Measurements from ENCODE around the gene GOLIM4.

Gene GOLIM4

DNA sequence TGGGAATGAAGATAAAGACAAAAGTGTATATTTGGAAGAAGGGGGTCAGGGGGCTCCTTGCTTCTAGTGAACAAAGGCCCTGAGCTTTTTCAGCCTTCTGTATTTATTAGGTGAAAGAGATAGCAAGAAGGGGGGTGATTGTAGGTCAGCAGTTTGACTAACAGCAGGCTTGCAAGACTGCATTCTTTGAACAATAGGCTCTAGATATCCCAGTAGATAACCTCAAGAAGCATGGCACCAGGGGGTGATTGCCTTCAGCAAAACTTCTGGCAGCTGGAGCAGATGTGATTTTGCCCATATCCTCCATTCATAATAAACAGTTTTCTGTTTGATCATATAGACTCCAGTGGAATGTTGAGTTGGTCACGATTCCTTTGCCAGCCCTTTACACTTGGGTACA lies 31.7 kb upstream of the GOLIM4 start:
- in situ Hi-C loops (cut with MboI; ENCODE audit: low sequenced_read_pairs, unreplicated experiment) = no loop called here
- TF ChIP-seq, protein P1, sequence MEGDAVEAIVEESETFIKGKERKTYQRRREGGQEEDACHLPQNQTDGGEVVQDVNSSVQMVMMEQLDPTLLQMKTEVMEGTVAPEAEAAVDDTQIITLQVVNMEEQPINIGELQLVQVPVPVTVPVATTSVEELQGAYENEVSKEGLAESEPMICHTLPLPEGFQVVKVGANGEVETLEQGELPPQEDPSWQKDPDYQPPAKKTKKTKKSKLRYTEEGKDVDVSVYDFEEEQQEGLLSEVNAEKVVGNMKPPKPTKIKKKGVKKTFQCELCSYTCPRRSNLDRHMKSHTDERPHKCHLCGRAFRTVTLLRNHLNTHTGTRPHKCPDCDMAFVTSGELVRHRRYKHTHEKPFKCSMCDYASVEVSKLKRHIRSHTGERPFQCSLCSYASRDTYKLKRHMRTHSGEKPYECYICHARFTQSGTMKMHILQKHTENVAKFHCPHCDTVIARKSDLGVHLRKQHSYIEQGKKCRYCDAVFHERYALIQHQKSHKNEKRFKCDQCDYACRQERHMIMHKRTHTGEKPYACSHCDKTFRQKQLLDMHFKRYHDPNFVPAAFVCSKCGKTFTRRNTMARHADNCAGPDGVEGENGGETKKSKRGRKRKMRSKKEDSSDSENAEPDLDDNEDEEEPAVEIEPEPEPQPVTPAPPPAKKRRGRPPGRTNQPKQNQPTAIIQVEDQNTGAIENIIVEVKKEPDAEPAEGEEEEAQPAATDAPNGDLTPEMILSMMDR (IDR thresholded peaks at IDR 0.05; ENCODE audit: borderline replicate concordance, control extremely low read depth, extremely low read depth, insufficient read depth, missing control alignments) = no peak
- no peak for DNase-seq (ENCODE audit: low spot score)

GRCh38 chr3:168124791-168125190 lies 29.1 kb upstream of the GOLIM4 start:
- in situ Hi-C loops (cut with MboI; ENCODE audit: low sequenced_read_pairs, unreplicated experiment) = no loop called here
- DNase-seq (ENCODE audit: low spot score) = no peak
- TF ChIP-seq, protein P1 (IDR thresholded peaks at IDR 0.05; ENCODE audit: borderline replicate concordance, control extremely low read depth, extremely low read depth, insufficient read depth, missing control alignments) = no peak

GRCh38 chr3:168124291-168124690 lies 28.6 kb upstream of the GOLIM4 start:
- no peak for DNase-seq (ENCODE audit: low spot score)
- in situ Hi-C loops (cut with MboI; ENCODE audit: low sequenced_read_pairs, unreplicated experiment) = no loop called here
- TF ChIP-seq, protein P1 (IDR thresholded peaks at IDR 0.05; ENCODE audit: borderline replicate concordance, control extremely low read depth, extremely low read depth, insufficient read depth, missing control alignments) = no peak

GRCh38 chr3:168123201-168124176 lies 27.8 kb upstream of the GOLIM4 start:
- in situ Hi-C loops (cut with MboI; ENCODE audit: low sequenced_read_pairs, unreplicated experiment) = no loop called here
- no peak for DNase-seq (ENCODE audit: low spot score)

DNA sequence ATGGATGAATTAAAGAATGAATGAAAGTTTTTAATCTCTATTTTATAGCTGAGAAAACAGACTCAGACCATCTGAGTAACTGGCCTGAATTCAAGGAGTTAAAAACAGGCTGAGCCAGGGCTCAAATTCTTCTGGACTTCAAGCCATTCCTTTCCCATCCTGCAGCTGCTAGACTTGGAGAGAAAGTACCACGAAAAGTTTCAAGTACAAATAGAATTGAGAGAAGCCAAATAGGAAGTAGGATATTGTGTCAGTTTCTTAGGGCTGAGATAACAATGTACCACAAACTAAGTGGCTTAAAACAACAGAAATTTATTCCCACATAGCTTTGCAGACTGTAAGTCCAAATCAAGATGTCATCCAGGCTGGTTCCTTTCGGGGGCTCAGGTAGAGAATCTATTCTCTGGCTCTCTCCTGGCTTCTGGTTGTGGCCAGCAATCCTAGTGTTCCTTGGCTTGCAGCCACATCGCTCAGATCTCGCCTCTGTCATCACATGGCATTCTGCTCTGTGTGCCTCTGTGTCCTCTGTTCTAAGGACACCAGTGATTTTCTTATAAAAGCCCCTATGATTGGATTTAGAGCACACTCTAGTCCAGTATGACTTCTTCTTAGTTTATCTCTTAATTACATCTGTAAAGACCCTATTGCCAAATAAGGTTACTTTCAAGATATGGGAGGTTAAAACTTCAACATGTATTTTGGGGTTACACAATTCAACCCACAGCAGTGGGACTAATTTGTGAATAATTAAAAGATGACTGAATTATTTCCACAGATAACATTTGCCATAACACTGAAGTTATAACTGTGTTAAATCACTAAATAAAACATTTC lies 25.7 kb upstream of the GOLIM4 start:
- in situ Hi-C loops (cut with MboI; ENCODE audit: low sequenced_read_pairs, unreplicated experiment) = no loop called here

More at GRCh38 chr3:168123201-168124176, 27.8 kb upstream of the GOLIM4 start:
- TF ChIP-seq, protein P1 (IDR thresholded peaks at IDR 0.05; ENCODE audit: borderline replicate concordance, control extremely low read depth, extremely low read depth, insufficient read depth, missing control alignments) = no peak

GRCh38 chr3:168117853-168118313 lies 22.2 kb upstream of the GOLIM4 start:
- TF ChIP-seq, protein P1 (IDR thresholded peaks at IDR 0.05; ENCODE audit: borderline replicate concordance, control extremely low read depth, extremely low read depth, insufficient read depth, missing control alignments) = no peak
- DNase-seq (ENCODE audit: low spot score) = no peak
- in situ Hi-C loops (cut with MboI; ENCODE audit: low sequenced_read_pairs, unreplicated experiment) = no loop called here

More for the DNA sequence above, 25.7 kb upstream of the GOLIM4 start:
- DNase-seq (ENCODE audit: low spot score) = no peak
- TF ChIP-seq, protein P1 (IDR thresholded peaks at IDR 0.05; ENCODE audit: borderline replicate concordance, control extremely low read depth, extremely low read depth, insufficient read depth, missing control alignments) = no peak
